Measurements from ENCODE around the gene SH3BP4.
"Not testable (repeated sequence)": the region's sequence is repeated elsewhere in the genome, so short reads cannot be mapped to it uniquely, and the experiment has no call there.

The SH3BP4 gene

DNA sequence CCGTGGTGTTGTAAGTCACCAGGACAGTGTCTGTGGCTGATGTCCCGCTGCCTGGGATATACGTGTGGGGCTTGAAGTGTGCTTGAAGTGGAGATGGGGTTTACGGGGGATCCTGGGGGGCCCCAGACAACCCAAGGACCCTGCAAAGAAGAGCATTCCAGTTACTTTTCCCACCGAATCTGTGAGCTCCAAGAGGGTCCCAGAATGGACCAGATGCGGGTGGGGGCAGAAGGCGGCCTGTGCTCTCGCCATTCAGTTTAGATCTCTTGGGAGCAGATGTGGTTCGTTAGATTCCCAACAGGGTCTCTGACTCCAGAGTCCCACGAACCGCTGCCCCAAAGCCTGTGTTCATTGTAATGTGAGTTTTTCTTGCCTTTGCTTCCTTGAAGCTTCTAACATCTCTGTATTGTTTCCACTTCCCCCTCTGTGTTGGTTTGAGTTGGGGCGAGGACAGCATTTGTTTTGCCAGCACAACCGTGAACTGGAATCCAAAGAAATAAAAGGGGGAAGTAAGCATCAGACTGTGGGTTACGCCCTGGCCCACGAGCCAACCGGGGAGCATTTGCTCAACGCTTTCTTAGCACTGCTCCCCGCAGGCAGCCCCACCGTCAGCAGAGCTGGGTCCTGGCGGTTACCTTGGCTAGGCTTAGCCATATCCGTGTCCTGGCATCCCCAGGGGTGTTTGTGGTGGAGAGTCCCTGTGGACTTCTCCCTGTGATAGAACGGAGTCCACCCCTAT is 92.1 kb downstream of the SH3BP4 start:
- no peak for DNase-seq

GRCh38 chr2:235044501-235045271 is 92.9 kb downstream of the SH3BP4 start:
- DNase-seq, result peak in 1 of 2 donors; percentile 6

DNA sequence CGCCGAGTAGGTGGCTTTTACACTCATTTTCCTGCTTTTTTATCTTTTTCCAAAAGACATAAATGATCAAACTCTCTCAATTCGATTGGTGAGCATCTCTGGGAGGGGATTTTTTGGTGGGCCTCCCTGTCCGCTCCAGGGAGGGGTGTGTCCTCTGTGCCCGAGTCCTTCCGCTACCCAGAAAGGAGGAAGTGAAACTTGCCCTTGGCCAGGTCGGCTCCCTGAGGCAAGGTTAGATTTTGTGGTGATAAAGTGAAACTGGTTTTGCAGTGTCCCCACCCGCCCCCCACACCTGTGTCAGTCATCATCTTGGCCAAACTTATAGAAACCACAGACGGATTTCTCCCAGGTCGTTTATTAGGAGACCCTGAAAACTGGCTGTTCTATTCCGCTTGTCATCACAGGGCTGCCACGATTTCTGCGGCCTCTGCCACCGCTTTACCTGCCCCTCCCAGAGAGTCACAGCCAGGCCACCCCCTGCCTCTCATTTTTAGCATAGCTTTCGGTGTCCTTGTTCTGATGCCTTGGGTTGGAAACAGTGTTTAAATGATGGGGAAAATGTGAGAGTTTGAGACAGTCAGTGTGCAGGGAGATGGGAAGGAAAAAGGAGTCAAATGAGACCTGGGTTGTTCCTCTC is 93.6 kb downstream of the SH3BP4 start:
- DNase-seq, result no peak

GRCh38 chr2:235045973-235046343 is 94.1 kb downstream of the SH3BP4 start:
- DNase-seq, result no peak

GRCh38 chr2:235046589-235046988 is 94.8 kb downstream of the SH3BP4 start:
- DNase-seq, result no peak

- DNase-seq, result no peak
Observed at GRCh38 chr2:235047171-235048160, 95.6 kb downstream of the SH3BP4 start.

- DNase-seq, result no peak
Observed at GRCh38 chr2:235048549-235048948, 96.7 kb downstream of the SH3BP4 start.

- no peak for DNase-seq
Observed at GRCh38 chr2:235049069-235049468, 97.3 kb downstream of the SH3BP4 start.

GRCh38 chr2:235049719-235050118 is 97.9 kb downstream of the SH3BP4 start:
- DNase-seq, result no peak

GRCh38 chr2:235050980-235051351 is 99.1 kb downstream of the SH3BP4 start:
- no peak for DNase-seq

GRCh38 chr2:235051436-235052260 is 99.8 kb downstream of the SH3BP4 start:
- DNase-seq, result no peak

- no peak for DNase-seq
Observed at GRCh38 chr2:235052514-235053354, 100.9 kb downstream of the SH3BP4 start.

DNA sequence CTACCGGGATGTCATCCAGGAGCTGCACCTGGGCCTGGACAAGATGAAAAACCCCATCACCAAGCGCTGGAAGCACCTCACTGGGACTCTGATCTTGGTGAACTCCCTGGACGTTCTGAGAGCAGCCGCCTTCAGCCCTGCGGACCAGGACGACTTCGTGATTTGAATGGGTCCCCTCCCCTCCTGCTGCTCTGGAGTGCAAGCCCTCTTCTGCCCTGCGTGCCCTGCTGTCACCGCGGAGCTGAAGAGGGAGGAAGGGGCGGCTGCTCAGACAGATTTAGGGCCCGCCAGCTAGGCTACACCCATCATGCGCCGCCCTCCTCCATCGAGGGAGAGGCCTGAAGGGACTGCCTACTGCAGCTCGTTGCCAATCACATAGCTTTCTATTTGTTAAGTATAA is 101.8 kb downstream of the SH3BP4 start:
- no peak for DNase-seq

DNA sequence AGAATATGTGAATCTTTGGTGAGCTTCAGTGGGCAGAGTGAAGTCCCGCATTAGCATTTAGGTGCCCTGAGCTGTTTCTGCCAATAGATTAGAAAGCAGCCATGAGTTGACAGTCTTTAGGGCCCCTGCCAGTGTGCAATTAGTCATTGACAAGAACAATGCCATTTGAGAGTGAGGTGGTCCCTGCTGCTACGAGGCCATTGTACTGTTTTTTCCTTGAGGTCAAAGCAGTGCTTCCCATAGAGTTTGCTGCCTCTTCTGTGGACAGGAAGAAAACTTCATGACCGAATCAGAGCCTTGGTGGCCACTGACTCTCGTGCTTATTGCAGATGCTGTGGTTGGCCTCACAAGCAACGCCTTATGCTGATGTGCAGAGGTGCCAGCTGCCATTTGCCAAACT is 102.7 kb downstream of the SH3BP4 start:
- no peak for DNase-seq

GRCh38 chr2:235054919-235055318 is 103.1 kb downstream of the SH3BP4 start:
- DNase-seq, result no peak

DNA sequence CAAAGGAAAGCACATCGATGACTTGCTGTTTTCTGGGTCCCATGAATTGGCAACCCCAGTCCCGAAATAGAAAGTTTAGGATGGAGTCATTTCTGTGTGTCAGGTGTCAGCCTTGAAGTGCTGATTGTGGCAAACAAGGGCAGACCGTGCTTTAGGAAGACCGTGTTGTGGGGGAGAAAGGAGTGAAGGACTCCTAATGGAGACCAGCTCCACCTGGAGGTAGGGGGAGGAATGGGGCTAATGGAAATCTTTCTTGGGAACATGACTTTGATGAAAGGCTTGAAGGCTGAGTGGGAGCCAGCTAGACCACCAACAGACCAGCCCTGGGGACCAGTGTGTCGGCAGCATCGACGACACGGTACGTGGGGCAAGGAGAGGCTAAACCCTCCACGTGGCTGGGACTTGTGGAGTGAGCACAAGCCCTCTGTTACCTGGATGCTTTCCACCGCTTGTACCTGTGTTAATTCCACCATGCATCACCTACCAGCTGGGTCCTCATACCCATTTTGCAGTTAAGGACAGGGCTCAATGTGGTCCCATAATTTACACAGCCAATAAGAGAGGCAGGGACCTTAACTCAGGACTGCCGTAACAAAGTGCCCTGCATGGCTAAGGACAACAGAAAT is 104.2 kb downstream of the SH3BP4 start:
- DNase-seq, result no peak

GRCh38 chr2:235056768-235057167 is 105.0 kb downstream of the SH3BP4 start:
- DNase-seq, result no peak

GRCh38 chr2:235057616-235058015 is 105.8 kb downstream of the SH3BP4 start:
- not testable (repeated sequence) for DNase-seq

DNA sequence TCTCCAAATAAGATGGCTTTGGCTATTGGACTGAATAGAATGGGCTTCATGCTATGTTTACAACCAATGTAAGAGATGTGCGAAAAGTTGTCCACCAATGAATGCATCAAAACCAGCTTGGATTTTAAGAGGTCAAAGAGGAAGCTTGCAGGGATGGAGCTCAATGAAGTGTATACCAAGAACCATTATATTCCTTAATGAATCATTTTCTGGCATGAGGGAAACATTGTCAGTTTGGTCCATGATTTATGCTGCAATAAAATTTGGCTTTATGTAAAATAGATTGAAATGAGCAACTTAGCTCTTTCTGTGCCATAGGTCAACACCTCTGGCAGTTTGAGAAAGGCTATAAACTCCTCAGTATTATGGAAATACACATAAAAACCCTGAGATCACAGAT is 107.3 kb downstream of the SH3BP4 start:
- no peak for DNase-seq

- no peak for DNase-seq
Observed at GRCh38 chr2:235061656-235062055, 109.8 kb downstream of the SH3BP4 start.

Data from stimulated activated CD4-positive, alpha-beta T cell treated with anti-CD3 and anti-CD28 coated beads, Interleukin-2, amount 100 ng/mL, for 24 hours (primary cell).